GM19240 (cell line): ENCODE measurements around the gene ATP11A.
"Not testable (repeated sequence)": the region's sequence is repeated elsewhere in the genome, so short reads cannot be mapped to it uniquely, and the experiment has no call there.

Experiments
- DNase-seq: peaks from one replicate; pipeline ENCODE4 v3.0.0; 2011; ENCODE audit warnings: low spot score; ENCODE audit not compliant: insufficient read length

The ATP11A gene

GRCh38 chr13:112774448-112774792 is 84.6 kb downstream of the ATP11A start:
- no peak for DNase-seq

GRCh38 chr13:112774829-112775565 is 85.2 kb downstream of the ATP11A start:
- DNase-seq: no peak

GRCh38 chr13:112775791-112776279 is 86.0 kb downstream of the ATP11A start:
- no peak for DNase-seq

GRCh38 chr13:112776354-112776753 is 86.5 kb downstream of the ATP11A start:
- no peak for DNase-seq

GRCh38 chr13:112776971-112777370 is 87.1 kb downstream of the ATP11A start:
- no peak for DNase-seq

GRCh38 chr13:112777637-112778406 is 88.0 kb downstream of the ATP11A start:
- no peak for DNase-seq

GRCh38 chr13:112779856-112780604 is 90.2 kb downstream of the ATP11A start:
- DNase-seq: no peak

GRCh38 chr13:112781287-112781686 is 91.4 kb downstream of the ATP11A start:
- DNase-seq: no peak

GRCh38 chr13:112781881-112782361 is 92.1 kb downstream of the ATP11A start:
- no peak for DNase-seq

GRCh38 chr13:112782429-112783010 is 92.7 kb downstream of the ATP11A start:
- no peak for DNase-seq

- no peak for DNase-seq
Measured at GRCh38 chr13:112783135-112783977, 93.5 kb downstream of the ATP11A start.

- no peak for DNase-seq
Measured at GRCh38 chr13:112783978-112784371, 94.1 kb downstream of the ATP11A start.

- no peak for DNase-seq
Measured at GRCh38 chr13:112784811-112785482, 95.1 kb downstream of the ATP11A start.

GRCh38 chr13:112785483-112785856 is 95.6 kb downstream of the ATP11A start:
- no peak for DNase-seq

GRCh38 chr13:112786810-112787209 is 97.0 kb downstream of the ATP11A start:
- not testable (repeated sequence) for DNase-seq

GRCh38 chr13:112790735-112791641 is 101.2 kb downstream of the ATP11A start:
- DNase-seq: no peak

- DNase-seq: no peak
Measured at GRCh38 chr13:112791663-112792440, 102.0 kb downstream of the ATP11A start.

GRCh38 chr13:112792511-112792910 is 102.7 kb downstream of the ATP11A start:
- no peak for DNase-seq
